OCI-LY7 (cell line): ENCODE data around the gene ZNF525. TPM values are rescaled to one million over a fixed set of nuclear protein-coding genes. Genes with fewer than 3 reads are reported as not detected.
A peak's percentile ranks its signal among the peaks of the same experiment; 100 is the strongest.

ENCODE experiments used
- Bru-seq: library from RNA; stranded (reverse); fragments of 400-500 nt; gene quantifications from one replicate; lab custom pipeline; 2021; lab: Mats Ljungman, UMichigan
- BruChase-seq, 2 experiments: library from RNA; stranded (reverse); fragments of 400-500 nt; gene quantifications; one replicate each; lab custom pipeline; 2021; lab: Mats Ljungman, UMichigan
- BruUV-seq: library from RNA; stranded (reverse); fragments of 400-500 nt; replicated peaks from 2 replicates; lab custom pipeline; 2021; lab: Mats Ljungman, UMichigan
- CTCF ChIA-PET: fragments of 300-600 bp; sonication (Branson Sonifier 250); formaldehyde crosslinking; loops from one replicate; lab custom pipeline; 2022; ENCODE audit warnings: antibody characterized with exemption; ENCODE audit not compliant: unreplicated experiment; lab: Charles Lee
- POLR2A ChIA-PET: fragments of 300-600 bp; sonication (Branson Sonifier 250); formaldehyde crosslinking; loops from one replicate; lab custom pipeline; 2022; ENCODE audit warnings: antibody characterized with exemption; lab: Charles Lee
- DNase-seq: peaks from one replicate; pipeline ENCODE4 v3.0.0-alpha.2; 2015; ENCODE audit warnings: low spot score
- H2AFZ ChIP-seq: fragments of 200-600 bp; sonication (generic), shearing (Covaris generic); 2 replicates; pipeline ENCODE4 v1.6.1; 2014; ENCODE audit warnings: mild to moderate bottlenecking, antibody characterized with exemption, low read length, moderate library complexity
- H3K27ac ChIP-seq: fragments of 200-600 bp; sonication (generic); 2 replicates; pipeline ENCODE4 v1.5.1; 2014; ENCODE audit warnings: mixed run types, low read depth, mild to moderate bottlenecking, moderate library complexity, low read length, inconsistent platforms; ENCODE audit not compliant: poor library complexity, severe bottlenecking
- H3K36me3 ChIP-seq: fragments of 200-600 bp; sonication (generic); 2 replicates; pipeline ENCODE4 v1.6.1; 2014; ENCODE audit warnings: mild to moderate bottlenecking, antibody characterized with exemption, low read length, moderate library complexity, mixed read lengths; ENCODE audit not compliant: insufficient read depth
- H3K4me1 ChIP-seq: fragments of 200-600 bp; sonication (generic); 2 replicates; pipeline ENCODE4 v1.5.1; 2014; ENCODE audit warnings: mild to moderate bottlenecking, low read length; ENCODE audit not compliant: insufficient read depth, poor library complexity, severe bottlenecking
- H3K4me2 ChIP-seq: fragments of 200-600 bp; sonication (generic); 2 replicates; pipeline ENCODE4 v1.6.1; 2014; ENCODE audit warnings: mild to moderate bottlenecking, low read length
- H3K4me3 ChIP-seq: fragments of 200-600 bp; sonication (generic); 2 replicates; pipeline ENCODE4 v1.5.1; 2014; ENCODE audit warnings: mild to moderate bottlenecking, low read depth, low read length; ENCODE audit not compliant: poor library complexity, severe bottlenecking
- H3K79me2 ChIP-seq: fragments of 200-600 bp; sonication (generic); 2 replicates; pipeline ENCODE4 v1.6.1; 2016; ENCODE audit warnings: low read depth, mild to moderate bottlenecking, low read length, moderate library complexity, mixed read lengths; ENCODE audit not compliant: insufficient read depth
- H3K9me2 ChIP-seq: fragments of 200-600 bp; sonication (generic); 2 replicates; pipeline ENCODE4 v1.6.1; 2016; ENCODE audit warnings: mild to moderate bottlenecking, low read length, mixed read lengths; ENCODE audit not compliant: insufficient read depth
- H3K9me3 ChIP-seq: fragments of 200-600 bp; sonication (generic); 2 replicates; pipeline ENCODE4 v1.6.1; 2014; ENCODE audit warnings: mild to moderate bottlenecking, mixed run types, low read length, mixed read lengths
- H4K20me1 ChIP-seq: fragments of 200-600 bp; sonication (generic); 2 replicates; pipeline ENCODE4 v1.6.1; 2014; ENCODE audit warnings: mild to moderate bottlenecking, antibody characterized with exemption, low read length, moderate library complexity, mixed read lengths; ENCODE audit not compliant: insufficient read depth
- CTCF ChIP-seq: fragments of 200-600 bp; sonication (generic); conservative IDR thresholded peaks from 2 replicates; pipeline ENCODE4 v1.5.1; 2014; ENCODE audit warnings: mild to moderate bottlenecking, antibody characterized with exemption, low read length, moderate library complexity, mixed read lengths
- EZH2phosphoT487 ChIP-seq: fragments of 200-600 bp; sonication (generic); IDR thresholded peaks from 2 replicates; pipeline ENCODE4 v1.6.1; 2018; ENCODE audit warnings: low read depth, borderline replicate concordance, mild to moderate bottlenecking, mixed run types, antibody characterized with exemption, low read length, moderate library complexity, mixed read lengths
- intact Hi-C: fragments of 100-400 bp; cut with micrococcal nuclease; formaldehyde crosslinking; loops from one replicate; pipeline ENCODE4 v1.10.0; 2022; ENCODE audit not compliant: unreplicated experiment
- long read RNA-seq: library from polyadenylated mRNA; stranded (forward); transcript quantifications from one replicate; pipeline ENCODE4 v2.0.0, GENCODE V29; 2022
- total RNA-seq, 2 experiments: library from RNA; depleted of rRNA in 1 of 2; stranded (reverse); fragments of >200 nt in 1 of 2; shearing (Covaris generic) in 1 of 2; gene quantifications; 2 replicates each; pipeline ENCODE4 v1.2.3, GENCODE V29; 2014 to 2022

ZNF525 gene
- total RNA-seq (2014; rRNA removed; shearing (Covaris generic)) (20.2 and 21.0 TPM in 2 replicates), total RNA-seq (2022) (21.0 and 23.2 TPM in 2 replicates), Bru-seq, nascent RNA (percentile 72 among the genes with signal in this experiment), BruChase-seq, experiment 1, labeled RNA remaining after a 6-hour chase (percentile 65 among the genes with signal in this experiment), BruChase-seq, experiment 2, labeled RNA remaining after a 2-hour chase (percentile 77 among the genes with signal in this experiment)
- long read RNA-seq, partial matches to known transcripts: 1 of 17 reads
- long read RNA-seq, other reads (novel, unspliced or antisense): 8 of 17 reads

- Histone ChIP-seq H2AFZ (peak within 1 kb of the TSS; percentile 94), H3K4me3 (peak within 1 kb of the TSS; percentile 95), H3K9me2 (no peaks in the 10 kb centered on the region), H3K4me2 (peak within 1 kb of the TSS; percentile 81), H3K36me3 (peaks cover 13% of the 10 kb centered on the region), H3K4me1 (peaks cover 13% of the 10 kb centered on the region), H3K9me3 (no peaks in the 10 kb centered on the region), H4K20me1 (no peaks in the 10 kb centered on the region), H3K27ac (peak within 1 kb of the TSS; percentile 36), H3K79me2 (peaks cover 6% of the 10 kb centered on the region; the same call in 1 of the 2 replicates)
- ChIA-PET POLR2A (no interaction called here), CTCF (no interaction called here)
- peak; percentile 93 for DNase-seq
- TF ChIP-seq CTCF (peak; percentile 23; the same call in 1 of the 2 replicates), EZH2phosphoT487 (no peak)
- intact Hi-C loops: loop anchor here (5.0 kb wide), 1 partner anchor 168 kb away; no protein-coding TSS in a partner anchor
- BruUV-seq: no TSS peak
Measured at GRCh38 chr19:53365134-53365898, at the start of gene ZNF525. TSS of gene ZNF525 (plus strand) at chr19:53365705. CDS start at chr19:53372282, 6,577 bp downstream.

GRCh38 chr19:53328967-53329366 lies 36.5 kb upstream of the ZNF525 start:
- DNase-seq: no peak

More at GRCh38 chr19:53328967-53329366, 36.5 kb upstream of the ZNF525 start:
- CTCF ChIA-PET: no interaction called here
- intact Hi-C loops: no loop called here
- peaks cover 4% of the 10 kb centered on the region; the same call in 1 of the 2 replicates for H3K79me2 ChIP-seq
- no TSS peak for BruUV-seq
- H3K4me3 ChIP-seq: no peak overlapping the region
- POLR2A ChIA-PET: no interaction called here
- H3K9me2 ChIP-seq: no peaks in the 10 kb centered on the region
- no peak for TF ChIP-seq EZH2phosphoT487
- TF ChIP-seq CTCF: no peak
- H2AFZ ChIP-seq: no peak overlapping the region
- no peak overlapping the region for H3K27ac ChIP-seq
- H3K9me3 ChIP-seq: no peaks in the 10 kb centered on the region
- H4K20me1 ChIP-seq: no peaks in the 10 kb centered on the region
- no peak overlapping the region for H3K4me2 ChIP-seq
- H3K4me1 ChIP-seq: peaks cover 5% of the 10 kb centered on the region
- no peaks in the 10 kb centered on the region for H3K36me3 ChIP-seq
